Measurements from ENCODE around the gene ABCB7. TPM values are rescaled to one million over a fixed set of nuclear protein-coding genes. Genes with fewer than 3 reads are reported as not detected.

ABCB7 gene
- total and polyA plus RNA-seq, 2 of the 4 experiments (the other 2 are of a cell fraction) = 9.3 to 15.8 TPM

- ChIA-PET POLR2A (ENCODE audit: unreplicated experiment) (no interaction called here), CTCF (no interaction called here)
- Histone ChIP-seq H3K18ac (ENCODE audit: low read depth, low read length) (no peak overlapping the region), H3K4ac (ENCODE audit: low read depth, low read length) (no peak overlapping the region), H3K9me3 (ENCODE audit: control insufficient read depth, insufficient read depth, low read length) (no peaks in the 10 kb centered on the region), H2AK5ac (ENCODE audit: low read depth, low read length) (no peak overlapping the region), H3K4me2 (ENCODE audit: low read depth, low read length) (no peak overlapping the region), H3K9ac (ENCODE audit: low read depth, low read length) (no peak overlapping the region), H3K56ac (ENCODE audit: extremely low read depth, insufficient read depth, low read length) (no peak overlapping the region), H4K8ac (ENCODE audit: low read depth in 2 of 2, low read length in 2 of 2) (no peak overlapping the region), H3K79me1 (ENCODE audit: low read depth in 1 of 2, low read length in 2 of 2) (no peaks in the 10 kb centered on the region), H4K20me1 (ENCODE audit: insufficient read depth, low read length) (no peaks in the 10 kb centered on the region), H2BK120ac (ENCODE audit: low read depth, low read length) (no peak overlapping the region), H2AK9ac (replicated peaks; ENCODE audit: low read depth, low read length, poor library complexity) (no peak overlapping the region), H2BK15ac (ENCODE audit: low read depth, low read length) (no peak overlapping the region), H4K5ac (ENCODE audit: low read depth, low read length) (no peak overlapping the region), H2BK20ac (ENCODE audit: low read depth, low read length) (no peak overlapping the region), H2AFZ (replicated peaks; ENCODE audit: low read length, poor library complexity) (no peak overlapping the region), H3K14ac (replicated peaks; ENCODE audit: low read depth, low read length) (no peak overlapping the region), H3K27me3 (ENCODE audit: control insufficient read depth, insufficient read depth, low read length) (no peaks in the 10 kb centered on the region), H2BK5ac (ENCODE audit: low read depth, low read length, poor library complexity, severe bottlenecking) (no peak overlapping the region), H3K4me3 (ENCODE audit: insufficient read depth, low read depth, low read length) (no peak overlapping the region), H3K23ac (ENCODE audit: low read depth, low read length) (no peak overlapping the region), H3K36me3 (ENCODE audit: control insufficient read depth, insufficient read depth, low read length) (no peaks in the 10 kb centered on the region), H3K9me1 (ENCODE audit: insufficient read depth, low read length) (no peaks in the 10 kb centered on the region), H3K27ac (ENCODE audit: insufficient read depth, low read length) (no peak overlapping the region), H3K4me1 (ENCODE audit: control insufficient read depth, insufficient read depth, low read length) (no peaks in the 10 kb centered on the region), H4K91ac (ENCODE audit: insufficient read depth, low read depth, low read length) (no peak overlapping the region)
- dilution Hi-C loops (cut with HindIII; ENCODE audit: low sequenced_read_pairs, unreplicated experiment) (no loop called here), in situ Hi-C loops (cut with MboI; ENCODE audit: low sequenced_read_pairs) (no loop called here), intact Hi-C loops (cut with micrococcal nuclease) (no loop called here)
- DNase-seq = no peak
- ATAC-seq (ENCODE audit: low read depth) = no peak
- 70% methylated on average over 2 of the region's 6 CpGs; no CpG with 5 or more reads in 1 of the 2 experiments for WGBS, 2 experiments (ENCODE audit: extremely low coverage in 2 of 2, insufficient read length in 1 of 2)
- TF ChIP-seq RCOR1 (IDR thresholded peaks at IDR 0.05; ENCODE audit: insufficient replicate concordance, low read length) (no peak), USF2 (IDR thresholded peaks at IDR 0.05; ENCODE audit: low read depth, low read length) (no peak), CTCF (conservative IDR thresholded peaks at IDR 0.05; ENCODE audit: low read depth, low read length) (no peak), NFE2L2 (IDR thresholded peaks at IDR 0.05; ENCODE audit: low read depth, low read length) (no peak), RFX5 (IDR thresholded peaks at IDR 0.05; ENCODE audit: low read depth, low read length) (no peak), CEBPB (IDR thresholded peaks at IDR 0.05; ENCODE audit: low read depth, low read length) (no peak), BHLHE40 (IDR thresholded peaks at IDR 0.05; ENCODE audit: low read depth, low read length) (no peak), MAZ (IDR thresholded peaks at IDR 0.05; ENCODE audit: borderline replicate concordance, low read depth, low read length) (no peak), POLR2A (IDR thresholded peaks at IDR 0.05; ENCODE audit: low read depth, low read length) (no peak), CHD1 (IDR thresholded peaks at IDR 0.05; ENCODE audit: low read depth, low read length) (no peak), FOS (IDR thresholded peaks at IDR 0.05; ENCODE audit: low read depth, low read length) (no peak), ELK1 (IDR thresholded peaks at IDR 0.05; ENCODE audit: borderline replicate concordance, low read depth, low read length) (no peak), MAFK (IDR thresholded peaks at IDR 0.05; ENCODE audit: low read depth, low read length) (no peak), MXI1 (IDR thresholded peaks at IDR 0.05; ENCODE audit: borderline replicate concordance, low read depth, low read length) (no peak), RAD21 (IDR thresholded peaks at IDR 0.05; ENCODE audit: low read length) (no peak), SMC3 (IDR thresholded peaks at IDR 0.05; ENCODE audit: low read depth, low read length) (no peak)
- BruUV-seq (replicated peaks) = no TSS peak
Observed at GRCh38 chrX:75107863-75108509, 48.1 kb downstream of the ABCB7 start.

All from IMR-90 (cell line).